ENCODE measurements around the gene OPCML.

DNA sequence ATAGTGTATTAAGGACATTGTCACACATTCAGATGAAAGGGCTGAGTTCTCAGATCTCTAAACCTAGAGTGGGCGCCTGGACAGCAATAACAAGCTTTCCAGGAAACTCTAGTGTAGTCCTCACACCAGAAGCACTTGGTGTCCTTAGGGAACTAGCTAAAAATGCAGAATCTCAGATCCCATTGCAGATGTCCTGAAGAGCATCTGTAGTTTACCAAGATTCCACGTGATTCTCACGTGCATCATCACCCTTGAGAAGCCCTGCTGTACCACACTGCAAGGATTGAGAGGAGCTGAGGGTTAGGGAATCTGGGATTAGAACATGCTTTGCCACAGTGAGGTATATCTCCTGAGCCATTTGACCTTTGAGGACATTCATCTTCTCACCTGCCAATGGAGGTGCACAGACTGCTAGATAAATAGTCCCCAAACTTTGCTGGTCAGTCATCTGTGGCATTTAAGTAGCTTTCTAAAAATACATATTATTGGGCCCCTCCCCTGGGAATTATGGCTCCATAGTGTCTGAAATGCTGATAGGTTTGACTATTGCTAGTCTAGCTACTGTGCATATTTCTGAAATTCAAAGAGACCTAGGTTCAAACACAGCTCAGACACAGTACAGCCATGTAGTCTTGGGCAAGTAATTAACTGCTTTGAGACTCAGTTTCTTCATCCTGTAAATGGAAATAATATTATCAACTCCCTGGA lies 1068.9 kb downstream of the OPCML start:
- TF ChIP-seq, protein P1, sequence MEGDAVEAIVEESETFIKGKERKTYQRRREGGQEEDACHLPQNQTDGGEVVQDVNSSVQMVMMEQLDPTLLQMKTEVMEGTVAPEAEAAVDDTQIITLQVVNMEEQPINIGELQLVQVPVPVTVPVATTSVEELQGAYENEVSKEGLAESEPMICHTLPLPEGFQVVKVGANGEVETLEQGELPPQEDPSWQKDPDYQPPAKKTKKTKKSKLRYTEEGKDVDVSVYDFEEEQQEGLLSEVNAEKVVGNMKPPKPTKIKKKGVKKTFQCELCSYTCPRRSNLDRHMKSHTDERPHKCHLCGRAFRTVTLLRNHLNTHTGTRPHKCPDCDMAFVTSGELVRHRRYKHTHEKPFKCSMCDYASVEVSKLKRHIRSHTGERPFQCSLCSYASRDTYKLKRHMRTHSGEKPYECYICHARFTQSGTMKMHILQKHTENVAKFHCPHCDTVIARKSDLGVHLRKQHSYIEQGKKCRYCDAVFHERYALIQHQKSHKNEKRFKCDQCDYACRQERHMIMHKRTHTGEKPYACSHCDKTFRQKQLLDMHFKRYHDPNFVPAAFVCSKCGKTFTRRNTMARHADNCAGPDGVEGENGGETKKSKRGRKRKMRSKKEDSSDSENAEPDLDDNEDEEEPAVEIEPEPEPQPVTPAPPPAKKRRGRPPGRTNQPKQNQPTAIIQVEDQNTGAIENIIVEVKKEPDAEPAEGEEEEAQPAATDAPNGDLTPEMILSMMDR (CRISPR knock-in tag; IDR thresholded peaks at IDR 0.05) = no peak
- TF ChIP-seq MEF2D (CRISPR knock-in tag; IDR thresholded peaks at IDR 0.05) (no peak), ZNF7 (CRISPR knock-in tag; IDR thresholded peaks at IDR 0.05) (no peak), FIP1L1 (IDR thresholded peaks at IDR 0.05; ENCODE audit: borderline replicate concordance, insufficient read depth, low read depth, low read length) (no peak), RBAK (CRISPR knock-in tag; IDR thresholded peaks at IDR 0.05) (no peak), JUN (CRISPR knock-in tag; IDR thresholded peaks at IDR 0.05) (no peak)
- TF ChIP-seq, protein P2, sequence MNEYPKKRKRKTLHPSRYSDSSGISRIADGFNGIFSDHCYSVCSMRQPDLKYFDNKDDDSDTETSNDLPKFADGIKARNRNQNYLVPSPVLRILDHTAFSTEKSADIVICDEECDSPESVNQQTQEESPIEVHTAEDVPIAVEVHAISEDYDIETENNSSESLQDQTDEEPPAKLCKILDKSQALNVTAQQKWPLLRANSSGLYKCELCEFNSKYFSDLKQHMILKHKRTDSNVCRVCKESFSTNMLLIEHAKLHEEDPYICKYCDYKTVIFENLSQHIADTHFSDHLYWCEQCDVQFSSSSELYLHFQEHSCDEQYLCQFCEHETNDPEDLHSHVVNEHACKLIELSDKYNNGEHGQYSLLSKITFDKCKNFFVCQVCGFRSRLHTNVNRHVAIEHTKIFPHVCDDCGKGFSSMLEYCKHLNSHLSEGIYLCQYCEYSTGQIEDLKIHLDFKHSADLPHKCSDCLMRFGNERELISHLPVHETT (CRISPR knock-in tag; conservative IDR thresholded peaks at IDR 0.05) = no peak
- TF ChIP-seq, protein P3, sequence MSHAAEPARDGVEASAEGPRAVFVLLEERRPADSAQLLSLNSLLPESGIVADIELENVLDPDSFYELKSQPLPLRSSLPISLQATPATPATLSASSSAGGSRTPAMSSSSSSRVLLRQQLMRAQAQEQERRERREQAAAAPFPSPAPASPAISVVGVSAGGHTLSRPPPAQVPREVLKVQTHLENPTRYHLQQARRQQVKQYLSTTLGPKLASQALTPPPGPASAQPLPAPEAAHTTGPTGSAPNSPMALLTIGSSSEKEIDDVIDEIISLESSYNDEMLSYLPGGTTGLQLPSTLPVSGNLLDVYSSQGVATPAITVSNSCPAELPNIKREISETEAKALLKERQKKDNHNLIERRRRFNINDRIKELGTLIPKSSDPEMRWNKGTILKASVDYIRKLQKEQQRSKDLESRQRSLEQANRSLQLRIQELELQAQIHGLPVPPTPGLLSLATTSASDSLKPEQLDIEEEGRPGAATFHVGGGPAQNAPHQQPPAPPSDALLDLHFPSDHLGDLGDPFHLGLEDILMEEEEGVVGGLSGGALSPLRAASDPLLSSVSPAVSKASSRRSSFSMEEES (CRISPR knock-in tag; IDR thresholded peaks at IDR 0.05) = no peak
- TF ChIP-seq, protein P4, sequence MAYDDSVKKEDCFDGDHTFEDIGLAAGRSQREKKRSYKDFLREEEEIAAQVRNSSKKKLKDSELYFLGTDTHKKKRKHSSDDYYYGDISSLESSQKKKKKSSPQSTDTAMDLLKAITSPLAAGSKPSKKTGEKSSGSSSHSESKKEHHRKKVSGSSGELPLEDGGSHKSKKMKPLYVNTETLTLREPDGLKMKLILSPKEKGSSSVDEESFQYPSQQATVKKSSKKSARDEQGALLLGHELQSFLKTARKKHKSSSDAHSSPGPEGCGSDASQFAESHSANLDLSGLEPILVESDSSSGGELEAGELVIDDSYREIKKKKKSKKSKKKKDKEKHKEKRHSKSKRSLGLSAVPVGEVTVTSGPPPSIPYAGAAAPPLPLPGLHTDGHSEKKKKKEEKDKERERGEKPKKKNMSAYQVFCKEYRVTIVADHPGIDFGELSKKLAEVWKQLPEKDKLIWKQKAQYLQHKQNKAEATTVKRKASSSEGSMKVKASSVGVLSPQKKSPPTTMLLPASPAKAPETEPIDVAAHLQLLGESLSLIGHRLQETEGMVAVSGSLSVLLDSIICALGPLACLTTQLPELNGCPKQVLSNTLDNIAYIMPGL (CRISPR knock-in tag; IDR thresholded peaks at IDR 0.05; ENCODE audit: borderline replicate concordance in 1 of 2, low read depth in 1 of 2) = no peak
- TF ChIP-seq, protein P5, sequence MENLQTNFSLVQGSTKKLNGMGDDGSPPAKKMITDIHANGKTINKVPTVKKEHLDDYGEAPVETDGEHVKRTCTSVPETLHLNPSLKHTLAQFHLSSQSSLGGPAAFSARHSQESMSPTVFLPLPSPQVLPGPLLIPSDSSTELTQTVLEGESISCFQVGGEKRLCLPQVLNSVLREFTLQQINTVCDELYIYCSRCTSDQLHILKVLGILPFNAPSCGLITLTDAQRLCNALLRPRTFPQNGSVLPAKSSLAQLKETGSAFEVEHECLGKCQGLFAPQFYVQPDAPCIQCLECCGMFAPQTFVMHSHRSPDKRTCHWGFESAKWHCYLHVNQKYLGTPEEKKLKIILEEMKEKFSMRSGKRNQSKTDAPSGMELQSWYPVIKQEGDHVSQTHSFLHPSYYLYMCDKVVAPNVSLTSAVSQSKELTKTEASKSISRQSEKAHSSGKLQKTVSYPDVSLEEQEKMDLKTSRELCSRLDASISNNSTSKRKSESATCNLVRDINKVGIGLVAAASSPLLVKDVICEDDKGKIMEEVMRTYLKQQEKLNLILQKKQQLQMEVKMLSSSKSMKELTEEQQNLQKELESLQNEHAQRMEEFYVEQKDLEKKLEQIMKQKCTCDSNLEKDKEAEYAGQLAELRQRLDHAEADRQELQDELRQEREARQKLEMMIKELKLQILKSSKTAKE (CRISPR knock-in tag; IDR thresholded peaks at IDR 0.05; ENCODE audit: borderline replicate concordance) = no peak

Measured in HepG2 (cell line).